HFF-Myc (cell line): ENCODE data around the gene TGIF1.

Experiments
- DNase-seq: peaks from one replicate; pipeline ENCODE4 v3.0.0-alpha.2; 2011; ENCODE audit warnings: low read depth; ENCODE audit errors: extremely low read depth
- H3K4me3 ChIP-seq: replicated peaks from 2 replicates; pipeline ENCODE4 v1.5.1; 2011; ENCODE audit warnings: low read depth, mild to moderate bottlenecking, control low read depth, low read length
- TF ChIP-seq, protein P1 (sequence below): IDR thresholded peaks from 2 replicates; pipeline ENCODE4 v1.5.1; 2012; ENCODE audit warnings: mild to moderate bottlenecking, low read depth, low read length, control low read depth; ENCODE audit errors: missing control alignments

TGIF1 gene

DNA sequence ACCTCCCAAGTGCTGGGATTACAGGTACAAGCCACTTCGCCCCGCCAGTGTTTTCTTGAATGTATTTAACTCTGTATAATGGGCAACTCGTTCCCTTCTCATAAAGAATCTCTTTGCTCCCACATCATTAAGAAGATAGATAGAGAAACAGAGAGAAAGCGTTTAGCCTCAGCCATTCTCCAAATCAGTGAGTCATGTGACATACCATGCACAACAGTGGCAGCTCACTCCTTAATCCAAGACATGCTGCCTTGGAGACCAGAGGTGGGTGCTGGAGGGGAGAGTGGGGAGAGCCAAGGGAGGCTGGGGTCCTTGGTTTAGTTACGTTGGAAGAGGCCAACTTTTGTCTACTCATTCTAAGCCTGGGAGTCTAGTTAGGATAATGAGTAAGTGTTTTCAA, 54.7 kb downstream of the TGIF1 start:
- H3K4me3 ChIP-seq: no peak overlapping the region
- TF ChIP-seq, protein P1, sequence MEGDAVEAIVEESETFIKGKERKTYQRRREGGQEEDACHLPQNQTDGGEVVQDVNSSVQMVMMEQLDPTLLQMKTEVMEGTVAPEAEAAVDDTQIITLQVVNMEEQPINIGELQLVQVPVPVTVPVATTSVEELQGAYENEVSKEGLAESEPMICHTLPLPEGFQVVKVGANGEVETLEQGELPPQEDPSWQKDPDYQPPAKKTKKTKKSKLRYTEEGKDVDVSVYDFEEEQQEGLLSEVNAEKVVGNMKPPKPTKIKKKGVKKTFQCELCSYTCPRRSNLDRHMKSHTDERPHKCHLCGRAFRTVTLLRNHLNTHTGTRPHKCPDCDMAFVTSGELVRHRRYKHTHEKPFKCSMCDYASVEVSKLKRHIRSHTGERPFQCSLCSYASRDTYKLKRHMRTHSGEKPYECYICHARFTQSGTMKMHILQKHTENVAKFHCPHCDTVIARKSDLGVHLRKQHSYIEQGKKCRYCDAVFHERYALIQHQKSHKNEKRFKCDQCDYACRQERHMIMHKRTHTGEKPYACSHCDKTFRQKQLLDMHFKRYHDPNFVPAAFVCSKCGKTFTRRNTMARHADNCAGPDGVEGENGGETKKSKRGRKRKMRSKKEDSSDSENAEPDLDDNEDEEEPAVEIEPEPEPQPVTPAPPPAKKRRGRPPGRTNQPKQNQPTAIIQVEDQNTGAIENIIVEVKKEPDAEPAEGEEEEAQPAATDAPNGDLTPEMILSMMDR: no peak
- no peak for DNase-seq

DNA sequence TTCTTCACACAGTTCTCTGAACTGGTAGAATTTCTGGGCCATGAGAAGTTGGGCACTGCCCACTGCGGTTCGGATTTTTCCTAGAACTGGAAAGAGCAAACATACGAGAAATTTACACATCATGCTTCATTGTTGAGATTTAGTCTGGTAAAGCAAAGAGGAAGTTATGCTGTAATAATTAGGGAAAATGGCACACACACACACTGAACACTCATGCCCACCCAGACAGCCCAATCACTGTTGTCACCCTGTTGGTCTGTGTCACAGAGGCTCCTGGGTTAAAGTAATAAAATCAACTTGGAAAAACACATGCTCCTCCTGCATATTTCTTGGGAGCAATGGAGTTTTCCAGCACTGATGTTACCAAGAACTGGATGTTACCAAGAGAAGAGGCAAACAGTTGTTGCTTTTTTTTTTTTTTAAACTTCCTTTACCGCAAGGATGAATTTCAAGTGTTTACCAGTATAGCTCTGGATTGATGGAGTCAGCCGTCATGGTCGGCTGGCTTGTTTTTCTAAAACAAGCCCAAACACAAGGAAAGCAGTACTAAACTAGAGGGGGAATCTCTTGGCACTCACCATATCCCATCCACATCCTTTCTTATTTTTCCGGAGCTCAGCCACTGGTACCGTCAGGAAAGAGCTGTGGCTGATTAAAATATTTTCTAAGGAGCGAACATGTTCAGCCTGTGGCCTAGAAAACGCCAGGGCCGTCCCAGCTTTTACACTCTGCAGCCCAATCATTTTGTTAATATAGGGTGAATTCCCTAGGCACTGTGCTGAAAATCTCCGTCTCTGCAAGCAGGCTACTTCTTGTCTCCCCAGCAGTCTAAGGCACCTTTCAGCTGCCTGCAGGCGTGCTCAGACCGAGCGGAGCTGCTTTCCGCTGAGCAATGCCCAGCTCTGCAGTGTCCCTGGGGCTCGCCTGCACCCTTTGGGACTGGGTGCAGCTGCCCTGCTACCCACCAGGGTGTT, 58.9 kb downstream of the TGIF1 start:
- TF ChIP-seq, protein P1: no peak
- H3K4me3 ChIP-seq: no peak overlapping the region
- no peak for DNase-seq
